ENCODE measurements around the gene TMPRSS9. TPM values are rescaled to one million over a fixed set of nuclear protein-coding genes. Genes with fewer than 3 reads are reported as not detected.

The TMPRSS9 gene
- total RNA-seq, 1 donor from 2014 or later: not detected

DNA sequence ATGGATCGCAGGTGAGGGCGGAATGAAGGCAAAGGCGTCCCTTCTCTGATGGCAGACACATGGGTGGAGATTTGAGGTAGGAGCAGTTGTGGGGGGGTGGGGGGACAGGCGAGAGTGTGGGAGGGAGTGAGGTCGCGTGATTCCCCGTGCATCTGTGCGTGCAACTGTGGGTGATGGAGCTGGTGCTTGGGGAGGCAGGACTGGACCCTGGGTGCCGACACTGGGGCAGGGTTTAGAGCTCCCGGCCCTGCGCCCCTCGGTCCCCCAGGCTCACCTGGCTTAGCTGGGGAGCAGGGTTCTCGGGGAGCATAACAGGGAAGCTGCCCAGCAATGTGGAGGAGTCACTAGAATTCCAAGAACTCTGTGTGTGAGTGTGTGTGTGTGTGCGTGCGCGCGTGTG is 3.4 kb downstream of the TMPRSS9 start:
- H3K4me3 ChIP-seq (ENCODE audit: low read depth, low read length): no peak overlapping the region

DNA sequence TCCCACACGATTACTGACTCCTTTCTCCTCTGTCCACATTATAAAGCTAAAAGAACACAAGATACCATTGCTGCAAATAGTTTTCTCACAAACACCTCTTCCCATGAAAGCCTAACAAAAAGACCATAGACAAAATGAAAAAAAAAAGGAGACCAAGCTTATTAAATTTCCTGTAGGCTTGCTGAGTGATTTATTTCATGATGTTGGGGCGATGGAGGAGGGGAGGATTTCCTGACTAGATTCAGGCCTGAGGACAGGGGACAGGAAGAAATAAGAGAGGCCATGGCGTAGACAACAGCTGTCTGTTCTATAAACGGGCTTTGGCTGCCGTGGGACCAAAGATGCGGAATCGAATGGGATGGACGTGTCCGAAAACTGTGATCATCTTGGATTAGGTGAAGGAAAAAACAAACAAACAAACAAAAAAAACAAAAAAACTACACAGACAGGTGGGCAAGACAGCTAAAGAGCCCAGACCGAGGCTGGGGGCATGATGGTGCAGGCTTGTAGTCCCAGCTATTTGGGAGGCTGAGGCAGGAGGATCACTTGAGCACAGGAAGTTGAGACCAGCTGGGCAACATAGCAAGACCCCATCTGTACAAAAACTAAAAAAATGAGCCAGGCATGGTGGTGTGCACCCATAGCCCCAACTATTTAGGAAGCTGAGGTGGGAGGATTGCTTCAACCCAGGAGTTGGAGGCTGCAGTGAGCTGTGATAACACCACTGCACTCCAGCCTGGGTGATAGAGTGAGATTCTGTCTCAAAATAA is 5.3 kb downstream of the TMPRSS9 start:
- peaks cover 38% of the 10 kb centered on the region for H3K27me3 ChIP-seq (ENCODE audit: control insufficient read depth, insufficient read depth, low read length)
- TF ChIP-seq, protein P1, sequence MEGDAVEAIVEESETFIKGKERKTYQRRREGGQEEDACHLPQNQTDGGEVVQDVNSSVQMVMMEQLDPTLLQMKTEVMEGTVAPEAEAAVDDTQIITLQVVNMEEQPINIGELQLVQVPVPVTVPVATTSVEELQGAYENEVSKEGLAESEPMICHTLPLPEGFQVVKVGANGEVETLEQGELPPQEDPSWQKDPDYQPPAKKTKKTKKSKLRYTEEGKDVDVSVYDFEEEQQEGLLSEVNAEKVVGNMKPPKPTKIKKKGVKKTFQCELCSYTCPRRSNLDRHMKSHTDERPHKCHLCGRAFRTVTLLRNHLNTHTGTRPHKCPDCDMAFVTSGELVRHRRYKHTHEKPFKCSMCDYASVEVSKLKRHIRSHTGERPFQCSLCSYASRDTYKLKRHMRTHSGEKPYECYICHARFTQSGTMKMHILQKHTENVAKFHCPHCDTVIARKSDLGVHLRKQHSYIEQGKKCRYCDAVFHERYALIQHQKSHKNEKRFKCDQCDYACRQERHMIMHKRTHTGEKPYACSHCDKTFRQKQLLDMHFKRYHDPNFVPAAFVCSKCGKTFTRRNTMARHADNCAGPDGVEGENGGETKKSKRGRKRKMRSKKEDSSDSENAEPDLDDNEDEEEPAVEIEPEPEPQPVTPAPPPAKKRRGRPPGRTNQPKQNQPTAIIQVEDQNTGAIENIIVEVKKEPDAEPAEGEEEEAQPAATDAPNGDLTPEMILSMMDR (IDR thresholded peaks at IDR 0.05; ENCODE audit: insufficient read depth, low read length, poor library complexity, severe bottlenecking): no peak
- H3K4me3 ChIP-seq (ENCODE audit: low read depth, low read length): no peak overlapping the region
- no peaks in the 10 kb centered on the region for H3K36me3 ChIP-seq (ENCODE audit: control insufficient read depth, insufficient read depth, low read length)
- no peak for DNase-seq (ENCODE audit: low read depth)

More for the DNA sequence above, 3.4 kb downstream of the TMPRSS9 start:
- TF ChIP-seq, protein P1 (IDR thresholded peaks at IDR 0.05; ENCODE audit: insufficient read depth, low read length, poor library complexity, severe bottlenecking): no peak
- Histone ChIP-seq H3K36me3 (ENCODE audit: control insufficient read depth, insufficient read depth, low read length) (no peaks in the 10 kb centered on the region), H3K27me3 (ENCODE audit: control insufficient read depth, insufficient read depth, low read length) (peaks cover 56% of the 10 kb centered on the region)
- DNase-seq (ENCODE audit: low read depth): no peak

DNA sequence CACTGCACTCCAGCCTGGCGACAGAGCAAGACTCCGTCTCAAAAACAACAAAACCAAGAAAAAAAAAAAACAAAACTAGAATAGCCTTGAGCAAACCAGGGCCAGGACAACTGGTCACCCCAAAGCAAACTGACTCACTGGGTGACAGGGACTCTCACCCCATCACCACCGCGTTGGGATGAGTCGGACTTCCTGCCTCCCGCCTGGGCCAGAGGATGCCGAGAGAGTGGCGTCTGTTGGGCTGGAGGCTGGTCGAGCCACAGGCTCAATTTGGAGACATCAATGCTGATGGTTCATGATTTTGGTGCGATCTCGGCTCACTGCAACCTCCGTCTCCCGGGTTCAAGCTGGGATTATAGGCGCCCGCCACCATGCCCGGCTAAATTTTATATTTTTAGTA is 11.6 kb downstream of the TMPRSS9 start:
- H3K4me3 ChIP-seq (ENCODE audit: low read depth, low read length): no peak overlapping the region
- TF ChIP-seq, protein P1 (IDR thresholded peaks at IDR 0.05; ENCODE audit: insufficient read depth, low read length, poor library complexity, severe bottlenecking): no peak
- peaks cover 12% of the 10 kb centered on the region for H3K27me3 ChIP-seq (ENCODE audit: control insufficient read depth, insufficient read depth, low read length)
- DNase-seq (ENCODE audit: low read depth): no peak
- no peaks in the 10 kb centered on the region for H3K36me3 ChIP-seq (ENCODE audit: control insufficient read depth, insufficient read depth, low read length)

DNA sequence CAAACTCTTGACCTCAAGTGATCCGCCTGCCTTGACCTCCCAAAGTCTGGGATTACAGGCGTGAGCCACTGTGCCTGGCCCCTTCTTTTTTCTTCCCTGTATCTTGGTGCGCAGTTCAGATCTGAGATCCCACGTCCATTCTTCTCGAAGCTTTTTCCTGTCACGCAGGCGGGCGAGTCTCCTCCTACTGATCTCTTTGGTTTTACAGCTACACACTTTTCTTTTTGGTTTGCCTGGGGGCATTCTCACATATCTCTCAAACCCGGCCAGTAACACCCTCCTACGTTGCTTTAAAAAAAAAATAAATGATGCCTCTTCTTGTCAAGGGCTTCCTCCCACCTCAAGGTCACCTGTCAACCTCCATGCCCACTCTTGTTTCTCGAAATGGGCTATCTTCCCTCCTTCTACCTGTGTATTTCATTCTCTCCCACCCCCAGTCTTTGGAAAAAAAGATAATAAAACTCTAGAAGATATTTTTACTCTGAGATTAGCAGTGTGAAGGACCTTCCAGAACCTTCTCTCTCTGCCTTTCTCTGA is 12.1 kb downstream of the TMPRSS9 start:
- Histone ChIP-seq H3K36me3 (ENCODE audit: control insufficient read depth, insufficient read depth, low read length) (no peaks in the 10 kb centered on the region), H3K27me3 (ENCODE audit: control insufficient read depth, insufficient read depth, low read length) (peaks cover 15% of the 10 kb centered on the region), H3K4me3 (ENCODE audit: low read depth, low read length) (no peak overlapping the region)
- TF ChIP-seq, protein P1 (IDR thresholded peaks at IDR 0.05; ENCODE audit: insufficient read depth, low read length, poor library complexity, severe bottlenecking): no peak
- DNase-seq (ENCODE audit: low read depth): no peak

DNA sequence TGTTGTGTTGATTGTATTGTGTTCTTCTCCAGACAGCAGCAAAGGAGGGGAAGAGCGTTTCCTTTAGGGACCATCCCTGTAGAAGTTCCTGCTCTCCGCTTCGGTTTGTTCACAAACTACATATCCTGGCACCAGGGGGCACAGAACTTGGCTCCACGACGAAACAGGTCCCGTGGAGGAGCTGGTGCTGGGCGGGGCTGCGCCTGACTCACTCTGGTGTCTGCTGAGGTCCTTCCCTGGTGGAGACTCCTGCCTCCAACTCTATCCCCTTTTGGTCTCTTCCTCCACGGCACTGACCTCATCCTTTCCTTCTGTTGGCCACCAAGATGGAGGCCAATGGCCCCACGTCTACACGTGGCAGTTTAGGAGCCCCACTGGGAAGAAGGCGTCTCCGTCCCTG is 14.7 kb downstream of the TMPRSS9 start:
- Histone ChIP-seq H3K36me3 (ENCODE audit: control insufficient read depth, insufficient read depth, low read length) (no peaks in the 10 kb centered on the region), H3K27me3 (ENCODE audit: control insufficient read depth, insufficient read depth, low read length) (peaks cover 15% of the 10 kb centered on the region), H3K4me3 (ENCODE audit: low read depth, low read length) (no peak overlapping the region)
- TF ChIP-seq, protein P1 (IDR thresholded peaks at IDR 0.05; ENCODE audit: insufficient read depth, low read length, poor library complexity, severe bottlenecking): no peak
- DNase-seq (ENCODE audit: low read depth): no peak
